Left hindlimb (tissue), 1 donor: ENCODE data around the gene IRF2BPL.

ENCODE experiments used
- DNase-seq: peaks from one replicate; pipeline ENCODE4 v3.0.0-alpha.2; 2018

The IRF2BPL gene

GRCh38 chr14:77009014-77009413 lies 19.5 kb downstream of the IRF2BPL start:
- no peak for DNase-seq

- no peak for DNase-seq
These were observed 20.0 kb downstream of the IRF2BPL start for GRCh38 chr14:77008541-77008940.

DNA sequence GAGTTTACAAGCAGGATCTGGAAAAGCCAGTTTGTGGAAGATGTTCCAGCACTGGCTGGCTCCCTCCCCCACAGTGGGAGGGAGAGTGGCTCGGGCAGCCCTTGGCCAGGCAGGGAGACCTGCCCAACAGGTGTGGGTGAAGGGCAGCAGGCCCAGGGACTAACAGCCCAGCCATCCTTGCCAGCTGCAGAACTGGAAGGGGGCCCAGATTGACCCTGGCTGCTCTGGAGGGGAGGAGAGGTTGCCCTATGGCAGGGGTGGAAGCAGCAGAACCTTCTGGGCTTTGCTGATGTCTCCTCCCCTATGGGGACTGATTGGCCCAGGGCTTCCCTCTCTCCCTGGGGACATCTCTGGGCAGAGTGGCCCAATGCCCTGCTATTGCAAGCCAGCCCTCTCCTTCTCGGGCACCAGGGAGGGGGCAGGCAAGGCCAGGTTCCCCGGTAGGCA lies 20.5 kb downstream of the IRF2BPL start:
- no peak for DNase-seq

- no peak for DNase-seq
These were observed 21.1 kb downstream of the IRF2BPL start for GRCh38 chr14:77007183-77007974.

- DNase-seq: no peak
These were observed 22.4 kb downstream of the IRF2BPL start for GRCh38 chr14:77006132-77006531.

DNA sequence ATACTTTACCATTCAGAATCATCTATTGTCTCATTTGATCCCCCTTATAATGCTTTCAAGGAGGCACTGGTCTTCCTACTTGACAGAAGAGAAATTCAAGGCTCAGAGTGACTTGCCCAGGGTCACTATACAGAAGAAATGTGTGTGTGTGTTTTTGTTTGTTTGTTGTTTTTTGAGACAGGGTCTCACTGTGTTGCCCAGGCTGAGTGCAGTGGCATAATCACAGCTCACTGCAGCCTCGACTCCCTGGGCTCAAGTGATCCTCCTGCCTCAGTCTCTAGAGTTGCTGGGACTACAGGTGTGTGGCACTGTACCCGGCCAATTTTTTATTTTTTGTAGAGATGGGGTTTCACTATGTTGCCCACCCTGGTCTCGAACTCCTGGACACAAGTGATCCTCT lies 22.9 kb downstream of the IRF2BPL start:
- no peak for DNase-seq

DNA sequence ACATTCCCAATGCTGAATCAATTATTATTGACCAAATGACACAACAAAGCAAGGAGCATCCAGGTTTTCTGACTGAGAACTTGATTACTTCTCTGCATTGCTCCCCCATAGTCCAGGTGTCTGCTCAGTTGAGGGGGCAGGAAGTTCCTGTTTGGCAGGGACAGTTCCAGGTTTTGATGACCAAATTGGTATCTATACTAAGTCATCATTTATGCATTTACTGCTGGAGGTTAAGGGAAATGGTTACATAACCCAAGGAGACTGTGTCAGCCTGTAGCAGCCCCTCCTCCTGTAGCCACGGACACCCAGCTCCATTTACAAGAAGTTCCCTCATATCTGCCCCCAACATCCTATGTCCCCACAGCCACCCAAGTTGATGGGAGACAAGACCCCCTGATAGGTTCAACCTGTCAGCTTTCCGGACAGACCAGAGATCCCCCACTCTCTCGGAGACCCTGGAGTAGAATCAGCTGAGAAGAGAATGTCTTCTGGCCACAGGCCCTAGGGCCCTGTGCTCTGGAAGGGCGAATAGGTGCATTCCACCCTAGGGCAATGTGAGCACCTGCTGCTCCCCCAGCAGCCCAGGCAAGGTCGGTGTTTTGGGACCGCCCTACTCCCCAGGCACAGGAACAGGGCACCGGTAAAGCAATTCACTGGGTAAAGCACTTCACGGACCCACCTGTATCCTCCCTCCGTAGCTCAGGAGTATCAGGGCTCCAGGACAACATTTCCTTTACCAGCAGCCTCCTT lies 23.6 kb downstream of the IRF2BPL start:
- no peak for DNase-seq

- no peak for DNase-seq
These were observed 24.4 kb downstream of the IRF2BPL start for GRCh38 chr14:77003960-77004710.

DNA sequence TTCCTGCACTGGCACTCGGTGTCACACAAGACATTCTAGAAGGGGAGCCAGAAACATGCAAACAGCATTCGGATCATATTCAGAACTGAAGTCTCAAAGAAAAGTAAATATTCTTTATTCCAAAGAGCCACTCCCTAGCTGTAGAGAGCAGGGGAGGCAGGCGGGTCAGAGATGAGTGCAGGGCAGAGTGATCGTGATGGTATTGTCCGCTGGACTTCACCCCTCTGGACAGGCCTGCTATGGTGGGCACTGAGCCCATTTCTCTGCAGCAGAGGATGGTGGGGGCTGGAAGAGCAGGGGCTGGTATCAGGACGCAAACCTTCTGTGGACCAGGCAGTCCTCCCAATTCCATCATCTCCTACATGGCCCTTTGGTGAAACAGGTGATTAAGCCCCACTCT lies 25.6 kb downstream of the IRF2BPL start:
- no peak for DNase-seq

GRCh38 chr14:77002335-77002734 lies 26.2 kb downstream of the IRF2BPL start:
- DNase-seq: no peak

GRCh38 chr14:77000340-77001270 lies 27.9 kb downstream of the IRF2BPL start:
- DNase-seq: peak; percentile 80

GRCh38 chr14:76998910-76999309 lies 29.6 kb downstream of the IRF2BPL start:
- DNase-seq: no peak

GRCh38 chr14:76997257-76997970 lies 31.1 kb downstream of the IRF2BPL start:
- DNase-seq: no peak

DNA sequence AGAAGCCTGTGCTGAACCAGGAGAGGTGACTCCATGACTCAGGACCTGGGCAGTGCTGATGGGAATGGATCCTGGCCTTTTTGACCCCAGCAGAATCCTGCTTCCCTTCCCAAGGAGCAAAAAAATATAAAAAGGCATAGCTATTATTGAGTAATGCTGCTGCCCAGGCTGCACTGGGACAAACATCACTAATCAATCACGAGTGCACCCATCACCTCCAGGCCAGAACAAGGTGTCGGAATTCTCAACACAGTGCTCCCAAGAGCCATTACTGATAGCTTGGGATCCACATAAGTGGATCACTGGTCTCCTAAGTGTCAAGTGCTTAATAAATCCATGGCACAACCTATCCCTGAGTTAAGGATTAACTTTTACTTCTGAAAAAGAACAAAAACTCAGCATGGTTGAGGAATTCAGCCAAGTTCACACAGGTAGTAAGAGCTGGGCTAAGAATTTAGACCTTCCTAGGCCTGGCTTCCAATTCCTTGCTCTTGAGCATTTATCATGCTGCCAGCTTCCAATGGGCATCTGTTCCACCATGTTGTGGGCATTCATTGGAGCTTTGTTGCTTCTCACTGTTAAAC lies 31.9 kb downstream of the IRF2BPL start:
- DNase-seq: no peak

DNA sequence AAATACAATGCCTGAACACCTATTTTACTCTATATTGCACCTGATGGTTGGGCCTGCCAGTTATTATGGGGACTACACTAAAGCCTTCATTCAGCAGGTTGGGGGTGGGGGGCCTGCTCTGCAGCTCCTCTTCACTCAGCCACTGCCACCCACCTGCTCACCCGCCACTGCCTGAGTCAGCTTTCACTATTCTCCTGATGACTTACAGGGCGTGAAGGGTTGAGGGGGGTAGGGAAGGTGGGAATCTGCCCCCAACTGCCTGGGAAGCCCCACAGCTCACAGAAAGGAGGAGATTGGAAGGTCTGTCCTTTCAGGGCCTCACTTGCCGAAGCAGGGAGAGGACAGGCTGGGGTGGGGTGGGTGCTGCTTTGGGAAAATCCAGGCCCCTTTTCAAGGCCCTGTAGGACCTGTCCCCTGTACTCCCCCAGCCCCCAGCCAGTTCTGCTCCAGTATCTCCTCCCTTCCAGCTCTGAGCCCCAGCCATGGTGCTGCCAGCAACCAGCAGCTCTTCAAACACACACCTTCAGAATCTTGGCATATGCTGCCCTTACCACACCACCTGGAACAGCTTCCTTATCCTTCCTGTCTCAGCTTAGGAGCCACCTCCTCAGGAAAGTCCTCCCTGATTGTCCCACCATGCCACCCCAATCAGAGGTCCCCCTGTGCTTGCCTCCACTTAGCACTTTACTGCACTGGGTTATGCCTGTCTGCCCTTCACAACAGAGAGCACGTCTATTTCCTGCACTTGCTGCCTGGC lies 33.1 kb downstream of the IRF2BPL start:
- DNase-seq: no peak

DNA sequence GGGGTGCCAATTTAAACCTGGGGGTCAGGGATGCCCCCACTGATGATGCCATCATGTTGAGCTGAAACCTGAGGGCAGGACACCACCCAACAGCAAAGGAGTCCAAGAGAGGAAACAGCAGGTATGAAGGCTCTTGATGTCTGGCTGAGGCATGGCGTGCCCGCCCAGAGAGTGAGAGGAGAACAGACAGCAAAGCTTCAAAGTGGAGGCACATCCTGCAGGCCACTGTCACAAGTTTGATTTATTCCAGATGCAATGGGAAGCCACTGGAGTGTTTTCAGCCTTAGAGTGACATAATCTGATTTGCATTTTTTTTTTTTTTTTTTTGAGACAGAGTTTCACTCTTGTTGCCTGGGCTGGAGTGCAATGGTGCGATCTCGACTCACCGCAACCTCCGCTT lies 34.8 kb downstream of the IRF2BPL start:
- DNase-seq: no peak

GRCh38 chr14:76990084-76990483 lies 38.4 kb downstream of the IRF2BPL start:
- DNase-seq: no peak

DNA sequence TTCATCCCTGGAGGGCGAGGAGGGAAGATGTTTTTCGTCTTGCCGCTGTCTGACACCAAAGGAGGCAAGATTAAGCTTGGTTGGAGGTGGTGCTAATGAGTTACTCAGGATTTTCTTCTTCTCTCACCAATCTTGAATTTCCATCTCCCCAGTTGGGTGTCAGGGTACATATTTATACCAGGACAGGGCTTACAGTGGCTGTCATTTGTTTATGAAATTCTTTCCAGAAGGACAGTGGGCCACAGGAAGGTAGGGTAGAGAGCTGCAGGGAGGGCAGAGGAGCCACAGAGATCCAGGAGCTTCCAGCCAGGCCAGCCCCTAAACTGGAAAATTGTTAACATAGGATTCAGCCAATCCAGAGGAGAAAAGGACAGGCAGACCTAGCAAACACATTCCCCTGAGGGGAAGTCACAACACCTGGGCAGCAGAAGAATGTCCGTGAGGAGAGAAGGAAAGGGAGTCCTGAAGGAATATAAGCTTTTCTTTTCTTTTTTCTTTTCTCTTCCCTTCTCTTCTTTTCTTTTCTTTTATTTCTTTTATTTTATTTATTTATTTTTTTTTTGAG lies 40.5 kb downstream of the IRF2BPL start:
- DNase-seq: no peak

DNA sequence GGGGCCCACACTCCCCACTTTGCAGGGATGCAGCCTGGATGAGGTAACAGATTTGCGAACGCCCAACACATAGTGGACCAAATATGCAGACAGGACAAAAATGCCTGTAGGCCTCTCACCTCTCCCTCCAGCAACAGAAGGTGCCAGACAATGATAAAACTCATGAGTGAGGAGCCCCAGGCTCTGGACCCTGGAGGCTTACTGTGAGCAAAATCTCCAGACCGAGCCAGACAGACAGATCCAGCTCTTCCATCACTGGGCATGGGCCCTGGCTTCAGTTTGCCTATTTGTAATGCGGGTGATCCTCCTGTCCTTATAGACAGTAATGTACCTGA lies 42.3 kb downstream of the IRF2BPL start:
- no peak for DNase-seq

- DNase-seq: no peak
These were observed 42.8 kb downstream of the IRF2BPL start for GRCh38 chr14:76985540-76986230.
